HEK293T (cell line): ENCODE data around the gene MARVELD1.

Experiments
- ARNT ChIP-seq: fragments of 450-650 bp; IDR thresholded peaks from 2 replicates; pipeline ENCODE4 v1.6.1; 2017; ENCODE audit warnings: mild to moderate bottlenecking
- CTBP1 ChIP-seq: fragments of 450-650 bp; IDR thresholded peaks from 2 replicates; pipeline ENCODE4 v1.6.1; 2016; ENCODE audit warnings: borderline replicate concordance
- FOXA1 ChIP-seq: fragments of 450-650 bp; IDR thresholded peaks from 2 replicates; pipeline ENCODE4 v1.6.1; 2016; ENCODE audit warnings: mild to moderate bottlenecking
- FOXK2 ChIP-seq: fragments of 450-650 bp; IDR thresholded peaks from 2 replicates; pipeline ENCODE4 v1.6.1; 2016; ENCODE audit warnings: mild to moderate bottlenecking
- FOXM1 ChIP-seq: fragments of 450-650 bp; IDR thresholded peaks from 2 replicates; pipeline ENCODE4 v1.6.1; 2017; ENCODE audit warnings: mild to moderate bottlenecking, borderline replicate concordance
- HDGF ChIP-seq: fragments of 450-650 bp; IDR thresholded peaks from 2 replicates; pipeline ENCODE4 v1.6.1; 2017; ENCODE audit warnings: antibody characterized with exemption, borderline replicate concordance
- L3MBTL2 ChIP-seq: fragments of 450-650 bp; conservative IDR thresholded peaks from 2 replicates; pipeline ENCODE4 v1.6.1; 2016; ENCODE audit warnings: mild to moderate bottlenecking
- LEF1 ChIP-seq: fragments of 450-650 bp; IDR thresholded peaks from 2 replicates; pipeline ENCODE4 v1.6.1; 2017; ENCODE audit warnings: mild to moderate bottlenecking, borderline replicate concordance
- NFRKB ChIP-seq: fragments of 450-650 bp; IDR thresholded peaks from 2 replicates; pipeline ENCODE4 v1.6.1; 2016; ENCODE audit warnings: mild to moderate bottlenecking, moderate library complexity
- SP1 ChIP-seq: fragments of 450-650 bp; IDR thresholded peaks from 2 replicates; pipeline ENCODE4 v1.6.1; 2017
- SUZ12 ChIP-seq: fragments of 450-650 bp; IDR thresholded peaks from 2 replicates; pipeline ENCODE4 v1.6.1; 2016; ENCODE audit warnings: mild to moderate bottlenecking
- TARDBP ChIP-seq: fragments of 450-650 bp; IDR thresholded peaks from 2 replicates; pipeline ENCODE4 v1.6.1; 2016
- ZNF384 ChIP-seq: fragments of 450-650 bp; IDR thresholded peaks from 2 replicates; pipeline ENCODE4 v1.6.1; 2016
- TF ChIP-seq, protein P1 (sequence below): fragments of 450-650 bp; IDR thresholded peaks from 2 replicates; pipeline ENCODE4 v1.6.1; 2016

DNA sequence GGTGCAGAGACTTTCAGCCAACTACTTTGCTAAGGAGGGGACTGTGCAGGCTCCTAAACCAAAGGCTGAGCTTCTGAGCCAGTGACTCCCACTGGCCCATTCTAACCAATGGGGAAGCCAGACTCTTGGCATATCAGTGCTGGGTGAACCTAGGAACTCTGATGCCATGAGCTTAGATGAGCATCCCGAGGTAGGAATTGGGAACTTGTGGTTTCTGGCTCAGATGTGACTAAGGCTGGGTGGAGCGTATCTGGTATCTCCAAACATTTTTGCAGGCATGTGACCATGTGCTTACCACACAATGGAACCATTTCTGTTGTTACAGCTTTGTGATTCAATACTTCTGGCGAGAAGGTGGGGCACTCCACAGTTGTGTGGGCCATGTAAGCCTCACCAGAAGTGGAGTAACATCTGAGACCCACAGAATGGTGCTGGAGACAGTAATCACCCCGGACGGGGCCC is 23.9 kb upstream of the MARVELD1 start:
- TF ChIP-seq CTBP1 (no peak), FOXM1 (no peak), ZNF384 (no peak), SP1 (no peak), SUZ12 (no peak), NFRKB (no peak), FOXK2 (no peak), TARDBP (no peak), FOXA1 (no peak), HDGF (no peak), LEF1 (no peak), ARNT (no peak), L3MBTL2 (no peak)
- TF ChIP-seq, protein P1, sequence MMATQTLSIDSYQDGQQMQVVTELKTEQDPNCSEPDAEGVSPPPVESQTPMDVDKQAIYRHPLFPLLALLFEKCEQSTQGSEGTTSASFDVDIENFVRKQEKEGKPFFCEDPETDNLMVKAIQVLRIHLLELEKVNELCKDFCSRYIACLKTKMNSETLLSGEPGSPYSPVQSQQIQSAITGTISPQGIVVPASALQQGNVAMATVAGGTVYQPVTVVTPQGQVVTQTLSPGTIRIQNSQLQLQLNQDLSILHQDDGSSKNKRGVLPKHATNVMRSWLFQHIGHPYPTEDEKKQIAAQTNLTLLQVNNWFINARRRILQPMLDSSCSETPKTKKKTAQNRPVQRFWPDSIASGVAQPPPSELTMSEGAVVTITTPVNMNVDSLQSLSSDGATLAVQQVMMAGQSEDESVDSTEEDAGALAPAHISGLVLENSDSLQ: no peak
